Measurements from ENCODE around the gene RBM7.
A peak's percentile ranks its signal among the peaks of the same experiment; 100 is the strongest.

Gene RBM7

GRCh38 chr11:114400216-114400914 lies at the start of gene RBM7, which contains the start of gene C11orf71:
TSS of gene RBM7 (plus strand) at chr11:114400666. CDS start at chr11:114400672, 6 bp downstream.
TSS of gene C11orf71 (minus strand) at chr11:114400511. CDS start at chr11:114400331, 180 bp downstream.
- peak; percentile 83 for DNase-seq (ENCODE audit: low spot score)

GRCh38 chr11:114353443-114353842 lies 47.0 kb upstream of the RBM7 start:
- no peak for DNase-seq (ENCODE audit: low spot score)

- no peak for DNase-seq (ENCODE audit: low spot score)
These were observed 46.4 kb upstream of the RBM7 start for GRCh38 chr11:114354076-114354475.

GRCh38 chr11:114358716-114359115 lies 41.8 kb upstream of the RBM7 start:
- DNase-seq (ENCODE audit: low spot score), result no peak

- DNase-seq (ENCODE audit: low spot score), result no peak
These were observed 41.1 kb upstream of the RBM7 start for GRCh38 chr11:114359342-114359741.

GRCh38 chr11:114362326-114362725 lies 38.1 kb upstream of the RBM7 start:
- DNase-seq (ENCODE audit: low spot score), result no peak

- no peak for DNase-seq (ENCODE audit: low spot score)
These were observed 37.5 kb upstream of the RBM7 start for GRCh38 chr11:114362958-114363357.

GRCh38 chr11:114366331-114367243 lies 33.9 kb upstream of the RBM7 start:
- DNase-seq (ENCODE audit: low spot score), result no peak

- no peak for DNase-seq (ENCODE audit: low spot score)
These were observed 33.1 kb upstream of the RBM7 start for GRCh38 chr11:114367244-114367957.

- DNase-seq (ENCODE audit: low spot score), result no peak
These were observed 31.4 kb upstream of the RBM7 start for GRCh38 chr11:114368918-114369680.

- no peak for DNase-seq (ENCODE audit: low spot score)
These were observed 25.4 kb upstream of the RBM7 start for GRCh38 chr11:114375052-114375451.

GRCh38 chr11:114377612-114378267 lies 22.7 kb upstream of the RBM7 start:
- no peak for DNase-seq (ENCODE audit: low spot score)

GRCh38 chr11:114379394-114380069 lies 20.9 kb upstream of the RBM7 start:
- no peak for DNase-seq (ENCODE audit: low spot score)

GRCh38 chr11:114382509-114382908 lies 18.0 kb upstream of the RBM7 start:
- no peak for DNase-seq (ENCODE audit: low spot score)

- DNase-seq (ENCODE audit: low spot score), result no peak
These were observed 16.0 kb upstream of the RBM7 start for GRCh38 chr11:114384487-114384886.

- DNase-seq (ENCODE audit: low spot score), result no peak
These were observed 14.3 kb upstream of the RBM7 start for GRCh38 chr11:114386131-114386530.

GRCh38 chr11:114386545-114386944 lies 13.9 kb upstream of the RBM7 start:
- DNase-seq (ENCODE audit: low spot score), result no peak

GRCh38 chr11:114392735-114393667 lies 7.5 kb upstream of the RBM7 start:
- no peak for DNase-seq (ENCODE audit: low spot score)

- DNase-seq (ENCODE audit: low spot score), result no peak
These were observed 4.7 kb upstream of the RBM7 start for GRCh38 chr11:114395736-114396135.

Data from HuH-7 (cell line).